HG02884 (cell line): Measurements from ENCODE around the gene MICALL2.

Experiments used
- ATAC-seq: cut with Tn5 transposase; IDR thresholded peaks from one replicate; pipeline ENCODE4 v1.9.1; 2021; ENCODE audit warnings: mild to moderate bottlenecking, moderate library complexity; ENCODE audit not compliant: unreplicated experiment

MICALL2 gene

DNA sequence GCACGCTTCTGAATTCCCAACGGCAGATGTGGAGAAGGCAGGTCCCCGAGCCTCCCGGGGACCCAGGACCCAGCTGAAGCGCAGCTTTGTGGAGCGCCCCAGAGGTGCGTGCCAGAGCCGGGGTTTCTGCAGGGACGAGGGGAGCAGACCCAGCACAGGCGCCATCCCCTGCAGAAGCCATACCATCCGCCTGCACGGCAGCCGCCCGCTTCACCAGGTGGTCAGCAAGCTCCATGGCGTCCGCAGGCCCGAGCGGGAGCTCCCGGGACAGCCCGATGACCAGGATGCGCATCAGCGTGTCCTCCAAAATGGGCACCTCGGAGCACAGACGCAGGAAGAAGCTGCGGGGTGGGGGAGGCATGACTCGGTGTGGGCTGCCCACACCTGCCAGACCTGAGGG lies 34.3 kb upstream of the MICALL2 start:
- no peak for ATAC-seq

DNA sequence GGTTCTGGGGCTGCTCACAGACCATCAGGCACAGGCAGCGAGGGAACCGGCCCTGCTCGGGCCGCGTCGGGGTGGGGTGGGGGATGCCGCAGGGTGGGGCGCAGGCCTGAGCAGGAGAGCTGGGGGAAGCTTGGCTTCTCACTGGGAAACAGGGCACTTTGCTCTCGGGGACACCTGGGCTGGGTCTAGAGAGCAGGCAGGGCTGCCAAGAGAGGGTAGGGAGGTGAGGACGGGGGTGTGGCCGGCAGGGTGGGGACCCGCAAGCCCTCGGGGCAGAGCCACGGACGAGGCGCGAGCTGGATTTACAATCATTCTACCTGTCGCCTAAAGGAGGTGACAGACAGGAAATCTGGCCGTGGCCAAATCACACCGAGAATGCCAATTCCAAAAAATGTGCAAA lies 33.9 kb upstream of the MICALL2 start:
- no peak for ATAC-seq

DNA sequence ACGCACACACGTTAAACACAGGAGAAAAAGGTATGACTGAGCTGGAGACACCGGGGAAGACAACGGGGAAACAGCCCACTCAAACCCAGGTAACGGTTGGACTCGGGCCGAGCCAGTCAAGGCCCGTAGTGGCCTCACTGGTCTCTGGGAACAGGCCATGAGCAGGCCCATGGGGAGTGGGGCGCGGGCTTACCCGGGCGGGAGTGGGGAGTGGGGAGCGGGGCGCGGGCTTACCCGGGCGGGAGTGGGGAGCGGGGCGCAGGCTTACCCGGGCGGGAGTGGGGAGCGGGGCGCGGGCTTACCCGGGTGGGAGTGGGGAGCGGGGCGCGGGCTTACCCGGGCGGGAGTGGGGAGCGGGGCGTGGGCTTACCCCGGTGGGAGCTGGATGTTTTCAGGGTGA lies 33.4 kb upstream of the MICALL2 start:
- ATAC-seq: no peak

DNA sequence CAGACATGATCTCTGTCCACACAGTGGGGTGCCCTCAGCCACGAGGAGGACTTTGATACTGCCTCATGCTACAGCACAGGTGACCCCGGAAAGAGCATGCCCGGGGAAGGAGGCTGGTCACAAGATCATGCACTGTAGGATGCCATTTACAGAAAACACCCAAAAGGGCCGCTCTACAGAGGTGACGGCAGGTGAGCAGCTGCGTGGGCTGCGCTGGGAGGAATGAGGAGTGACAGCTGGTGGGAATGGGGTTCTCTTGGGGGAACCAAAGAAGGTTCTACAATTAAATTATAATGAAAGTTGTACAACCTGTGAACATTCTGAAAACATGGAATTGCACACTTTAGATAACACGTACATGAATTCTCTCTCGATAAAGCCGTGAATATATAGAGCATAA lies 33.0 kb upstream of the MICALL2 start:
- ATAC-seq: no peak

DNA sequence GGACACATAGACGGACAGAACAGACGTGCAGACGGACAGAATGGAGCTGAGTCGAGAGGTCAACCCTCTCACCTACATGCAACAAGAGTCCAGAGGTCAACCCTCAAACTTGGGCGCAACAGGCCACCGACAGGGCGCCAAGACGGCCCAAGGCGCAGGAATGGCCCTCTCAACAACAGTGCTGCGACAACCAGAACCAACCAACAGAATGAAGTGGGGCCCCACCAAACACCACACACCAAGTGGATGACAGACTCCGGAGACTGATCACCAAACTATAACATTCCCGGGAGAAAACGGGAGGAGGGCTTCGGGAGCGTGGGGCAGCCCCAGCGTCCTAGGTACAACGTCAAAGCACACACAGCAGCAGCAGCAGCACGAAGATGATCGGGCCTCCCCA lies 31.6 kb upstream of the MICALL2 start:
- ATAC-seq: no peak

DNA sequence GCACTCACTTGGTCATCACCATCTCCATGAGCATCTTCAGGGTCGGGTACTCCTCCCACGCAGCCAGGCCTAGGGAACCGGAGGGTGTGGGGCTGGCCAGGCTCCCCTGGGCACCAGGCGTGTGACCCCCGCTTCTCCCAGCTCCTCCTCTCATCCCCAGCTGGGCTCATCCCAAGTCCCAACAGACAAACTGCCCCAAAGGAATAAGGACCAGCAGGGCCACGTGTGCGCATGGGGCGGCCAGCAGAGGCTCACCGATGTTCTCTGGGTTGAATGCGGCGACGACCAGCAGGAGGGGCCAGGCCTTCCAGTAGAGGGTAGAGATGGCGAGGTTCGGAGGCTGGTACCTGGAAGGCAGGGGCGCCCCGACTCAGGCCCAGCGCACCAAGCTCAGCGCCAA lies 30.1 kb upstream of the MICALL2 start:
- no peak for ATAC-seq

DNA sequence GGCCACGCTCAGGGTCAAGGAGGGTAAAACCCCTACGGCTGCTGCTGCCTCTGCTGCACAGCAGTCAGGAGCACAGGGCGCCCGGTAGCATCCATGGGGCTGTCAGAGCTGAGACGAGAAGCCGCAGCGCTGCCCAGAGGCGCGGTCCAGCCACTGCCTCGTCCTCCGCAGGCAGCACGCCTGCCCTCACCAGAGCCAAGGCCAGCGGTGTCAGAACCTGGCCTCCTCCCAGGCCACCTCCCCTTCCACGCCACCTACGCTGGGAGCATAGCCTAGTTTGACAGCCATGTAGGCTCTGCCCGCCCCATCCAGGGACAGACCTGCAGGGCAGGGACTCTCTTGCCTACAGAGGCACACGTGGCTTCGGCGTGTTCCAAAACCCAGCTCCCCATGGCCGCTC lies 28.7 kb upstream of the MICALL2 start:
- ATAC-seq: no peak

DNA sequence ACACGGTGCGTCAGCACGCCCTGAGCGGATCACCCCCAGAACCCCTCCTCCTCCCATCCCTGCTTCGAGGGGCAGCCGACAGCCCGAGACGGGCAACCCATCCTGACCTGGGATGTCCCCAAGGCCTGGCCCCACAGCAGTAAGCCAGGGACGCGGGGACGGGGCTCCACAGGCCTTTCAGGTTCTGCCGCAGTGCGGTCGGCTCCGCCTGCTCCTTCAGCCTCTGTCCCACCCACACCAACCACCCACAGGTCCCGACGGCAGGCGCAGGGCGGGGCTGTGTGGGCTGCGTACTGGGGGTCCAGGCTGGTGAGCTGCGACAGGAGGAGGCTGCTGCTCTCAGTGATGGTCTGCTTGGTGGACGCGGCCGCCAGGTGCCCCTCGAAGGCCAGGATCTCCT lies 28.2 kb upstream of the MICALL2 start:
- no peak for ATAC-seq

DNA sequence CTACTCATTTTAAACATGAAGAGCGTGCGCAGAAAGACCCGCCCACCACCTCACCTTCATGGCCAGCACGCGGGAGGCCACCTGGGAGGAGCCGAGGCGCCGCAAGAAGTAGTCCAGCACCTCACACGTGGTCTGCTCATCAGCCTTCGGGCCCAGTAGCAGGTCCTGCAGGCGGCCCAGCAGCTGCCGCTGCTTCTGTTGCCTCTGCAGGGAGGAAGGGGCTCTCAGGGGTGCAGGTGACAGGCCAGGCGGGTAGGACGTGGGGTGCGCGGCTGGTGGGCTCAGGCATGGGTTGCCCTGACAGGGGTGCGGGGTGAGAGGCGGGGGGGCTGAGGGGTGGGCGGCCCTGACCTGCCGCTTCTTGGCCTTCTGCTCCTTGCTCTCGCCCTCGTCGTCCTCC lies 27.3 kb upstream of the MICALL2 start:
- no peak for ATAC-seq

DNA sequence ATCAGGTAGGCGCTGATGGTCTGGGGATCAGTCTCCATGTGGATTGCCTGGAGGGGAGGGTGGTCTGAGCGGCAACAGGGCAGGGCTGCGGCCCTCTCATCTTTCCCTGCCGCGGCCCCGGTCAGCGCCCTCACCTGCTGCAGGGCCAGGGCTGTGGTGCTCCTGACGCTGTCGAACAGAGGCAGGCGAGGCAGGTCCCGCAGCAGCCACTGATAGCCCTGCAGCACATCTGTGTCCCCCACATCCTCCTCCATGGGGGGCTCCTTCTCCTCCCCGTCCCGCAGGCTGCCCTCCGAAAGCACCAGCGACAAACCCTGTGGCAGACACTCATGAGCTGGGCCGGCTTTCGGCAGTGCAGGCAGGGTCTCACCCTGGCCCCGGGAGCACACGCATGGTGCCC lies 25.9 kb upstream of the MICALL2 start:
- no peak for ATAC-seq

DNA sequence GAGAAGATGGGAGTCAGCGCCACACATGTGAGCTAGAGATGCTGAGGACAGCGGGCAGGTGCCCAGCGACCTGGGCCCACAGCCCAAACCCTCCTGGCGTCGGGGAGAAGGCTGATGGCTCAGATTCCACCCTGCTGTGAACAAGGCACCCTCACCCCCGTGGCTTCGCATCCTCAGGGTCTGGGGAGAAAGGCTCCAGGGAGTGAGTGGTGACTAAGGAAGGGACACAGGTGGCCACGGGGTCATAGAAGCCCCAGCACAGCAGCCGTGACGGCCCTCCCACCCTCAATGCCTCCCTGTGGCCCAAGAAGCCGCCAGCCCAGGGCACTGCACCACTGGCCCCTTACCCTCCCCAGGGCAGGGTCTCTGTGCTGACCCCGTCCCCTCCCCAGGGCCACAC lies 25.3 kb upstream of the MICALL2 start:
- no peak for ATAC-seq

DNA sequence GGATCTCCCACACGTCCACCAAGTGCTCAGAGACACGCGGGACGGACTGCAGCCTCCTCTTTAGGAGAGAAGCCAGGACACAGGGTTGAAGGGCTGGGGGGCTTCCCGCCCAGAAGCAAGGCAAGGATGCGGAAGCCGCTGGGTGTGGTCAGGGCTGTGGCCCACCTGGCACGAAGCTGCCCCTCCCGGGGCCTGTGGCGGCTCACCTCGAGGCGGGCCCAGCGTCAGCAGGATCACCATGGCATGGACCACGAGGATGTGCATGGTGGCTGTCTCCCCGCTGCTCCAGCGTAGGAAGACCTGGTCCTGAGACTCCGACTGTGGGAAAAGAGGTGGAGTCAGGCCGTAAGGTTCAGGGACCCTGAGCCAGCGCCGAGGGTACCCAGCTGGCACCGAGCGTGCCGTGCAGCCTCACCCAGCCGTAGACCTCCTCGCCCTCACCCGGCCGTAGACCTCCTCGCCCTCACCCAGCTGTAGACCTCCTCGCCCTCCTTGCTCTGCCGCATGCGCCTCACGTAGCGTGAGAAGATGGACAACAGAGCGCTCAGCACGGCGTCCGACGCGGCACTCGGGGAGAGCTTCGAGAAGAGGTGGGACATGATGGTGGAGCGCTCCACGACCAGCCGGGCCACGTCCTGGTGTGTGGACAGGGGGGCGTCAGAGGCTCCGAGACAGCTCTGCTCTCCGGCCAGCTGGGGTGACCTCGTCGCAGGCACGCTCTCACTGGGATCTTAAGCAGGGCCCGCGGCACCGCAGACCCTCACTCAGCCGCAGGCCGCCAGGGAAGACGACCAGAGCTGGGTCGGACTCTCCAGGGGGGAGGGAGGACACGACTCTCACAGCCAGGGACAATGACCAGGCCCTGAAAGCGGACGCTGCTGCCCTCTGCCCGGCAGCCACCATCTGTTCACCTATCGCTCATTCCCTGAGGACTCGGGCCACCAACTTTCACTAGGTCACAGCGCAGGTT lies 24.6 kb upstream of the MICALL2 start:
- no peak for ATAC-seq

DNA sequence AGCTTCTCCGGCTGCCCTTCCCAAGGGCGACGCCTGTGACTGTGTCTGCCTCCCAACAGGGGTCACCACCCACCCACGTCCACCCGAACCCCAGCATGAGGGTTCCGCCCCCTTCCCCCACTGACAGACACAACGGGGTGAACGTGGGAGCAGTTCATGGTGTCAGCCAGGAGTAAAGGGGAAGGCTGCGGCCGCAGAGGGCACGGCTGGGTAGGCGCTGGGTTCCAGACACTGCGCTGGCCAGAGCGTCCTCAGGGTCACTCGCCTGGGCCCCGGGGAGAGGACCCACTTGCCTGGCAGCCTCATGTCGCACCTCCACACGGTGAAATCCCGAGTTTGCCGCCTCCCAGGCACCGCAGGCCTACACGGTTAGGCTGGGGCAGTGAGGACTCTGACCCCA lies 23.8 kb upstream of the MICALL2 start:
- no peak for ATAC-seq

DNA sequence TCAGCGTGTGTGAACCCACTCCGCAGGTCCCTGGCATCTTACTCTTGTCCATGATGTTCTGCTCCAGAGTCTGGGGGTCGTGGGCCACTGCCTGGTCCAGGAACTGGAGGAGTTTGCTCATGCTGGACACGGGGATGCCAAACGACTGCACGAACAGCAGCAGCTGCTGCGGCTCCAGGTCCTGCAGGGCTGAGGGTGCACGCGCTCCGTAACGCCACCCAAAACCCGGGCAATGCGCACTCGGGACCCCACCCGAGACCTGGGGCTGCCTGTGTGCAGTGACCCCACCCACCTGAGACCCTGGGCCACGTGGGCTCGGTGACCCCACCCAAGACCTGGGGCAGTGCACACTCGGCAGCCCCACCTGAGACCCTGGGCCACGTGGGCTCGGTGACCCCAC lies 22.0 kb upstream of the MICALL2 start:
- ATAC-seq: no peak

DNA sequence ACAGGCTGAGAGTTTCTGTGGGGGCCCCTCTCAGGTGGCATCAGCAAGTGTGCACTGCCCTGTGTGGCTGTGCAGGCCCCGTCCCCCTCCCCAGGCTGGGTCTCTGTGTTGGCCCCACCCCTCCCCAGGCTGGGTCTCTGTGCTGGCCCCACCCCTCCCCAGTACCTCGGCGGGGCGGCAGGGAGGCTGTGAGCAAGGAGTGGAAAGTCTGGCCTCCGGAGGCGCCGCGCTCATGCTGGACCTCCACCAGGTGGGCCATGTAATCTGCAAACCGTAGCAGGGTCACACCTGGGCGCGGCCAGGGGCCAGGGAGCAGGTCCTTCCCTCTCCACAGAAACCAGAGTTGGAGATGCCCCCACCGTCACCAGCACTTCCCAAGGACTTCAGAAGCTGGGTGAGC lies 21.4 kb upstream of the MICALL2 start:
- ATAC-seq: no peak

DNA sequence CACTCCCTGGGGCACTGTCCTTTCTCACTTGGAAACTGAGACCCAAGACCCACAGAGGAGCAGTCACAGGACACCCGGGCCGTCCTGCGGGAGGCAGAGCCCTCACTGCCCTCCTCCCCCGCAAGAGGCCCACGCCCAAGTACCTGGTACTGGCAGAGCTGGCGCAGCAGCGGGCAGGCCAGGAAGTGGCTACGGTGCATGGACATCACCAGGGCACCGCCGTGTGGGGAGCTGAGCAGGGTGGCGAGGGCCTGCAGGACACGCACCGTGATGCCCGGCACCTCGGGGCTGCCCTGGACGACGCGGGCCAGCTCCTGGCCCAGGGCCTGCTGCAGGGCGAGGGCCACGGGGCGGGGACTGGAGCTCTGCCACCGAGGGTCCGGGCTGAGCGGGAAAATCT lies 20.0 kb upstream of the MICALL2 start:
- ATAC-seq: no peak

DNA sequence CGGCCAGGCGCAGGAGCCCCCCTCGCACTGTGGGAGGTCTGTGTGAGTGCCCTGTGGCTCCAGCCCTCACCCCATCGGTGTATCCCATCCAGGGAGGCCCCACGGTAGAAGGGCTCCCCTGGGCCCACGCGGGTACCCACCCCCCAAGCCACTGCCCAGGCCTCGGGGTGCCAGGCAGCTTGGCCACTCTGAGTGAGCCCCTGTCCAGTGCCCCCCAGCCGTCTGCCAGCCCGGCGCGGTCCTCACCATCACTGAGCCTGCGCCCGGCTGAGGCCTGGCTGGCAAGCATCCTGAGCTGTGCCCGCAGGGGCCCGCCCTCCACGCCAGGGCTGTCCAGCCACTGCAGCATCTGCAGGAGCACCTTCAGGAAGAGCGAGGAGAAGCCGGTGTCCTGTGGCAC lies 19.2 kb upstream of the MICALL2 start:
- ATAC-seq: no peak

DNA sequence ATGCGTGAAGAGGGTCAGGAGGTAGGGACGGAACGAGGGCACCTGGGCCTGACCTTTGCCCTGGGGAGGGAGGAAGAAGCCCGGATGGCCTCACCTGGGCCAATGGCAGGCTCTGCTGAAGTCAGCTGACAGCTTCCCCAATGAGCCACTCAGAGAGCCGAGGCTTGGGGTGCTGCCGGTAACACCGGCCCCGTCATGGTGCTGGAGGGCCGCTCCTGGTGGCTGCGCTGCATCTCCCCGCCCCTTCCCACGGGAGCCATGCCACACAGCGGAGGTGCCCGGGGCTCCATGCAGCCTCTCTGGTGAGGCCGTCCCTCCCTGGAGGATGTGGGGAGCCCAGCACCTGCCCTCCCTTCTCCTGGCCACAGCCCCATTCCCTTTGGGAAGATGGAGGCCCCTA lies 17.6 kb upstream of the MICALL2 start:
- no peak for ATAC-seq

DNA sequence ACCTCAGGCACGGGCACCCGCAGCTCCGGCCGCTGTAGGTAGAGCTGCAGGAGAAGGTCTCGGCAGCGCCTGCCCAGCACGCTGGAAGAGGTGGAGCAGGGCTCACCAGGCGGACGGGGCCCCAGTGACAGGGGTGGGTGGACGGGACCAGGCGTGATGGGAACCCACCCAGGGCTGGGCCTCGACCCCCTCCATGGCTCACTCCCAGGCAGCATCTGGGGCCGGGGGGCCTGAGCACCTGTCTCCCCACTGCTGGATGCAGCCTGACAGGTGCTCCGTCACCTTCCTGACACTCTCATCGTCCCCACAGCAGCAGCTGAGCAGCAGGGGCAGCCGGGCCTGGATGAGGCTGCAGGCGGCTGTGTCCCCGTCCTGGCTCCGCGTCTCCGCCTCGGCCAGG lies 16.7 kb upstream of the MICALL2 start:
- no peak for ATAC-seq

DNA sequence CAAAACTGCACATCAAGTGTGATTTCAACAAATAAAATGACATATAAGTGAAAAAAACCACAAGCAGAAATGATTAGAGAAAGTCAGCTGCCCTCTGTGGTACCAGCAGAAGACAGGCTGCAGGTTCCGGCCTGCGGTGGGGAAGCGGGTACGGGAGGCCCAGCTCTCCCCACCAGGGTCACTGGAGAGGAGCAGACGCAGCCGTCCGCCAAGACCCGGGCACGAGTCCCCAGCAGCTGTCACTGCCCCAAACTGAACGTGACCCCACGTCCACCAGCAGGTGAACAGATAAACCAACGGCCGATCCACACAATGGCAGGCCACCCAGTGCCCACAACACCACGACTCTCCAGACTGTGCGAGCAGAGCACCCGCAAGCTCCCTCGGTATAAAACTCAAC lies 16.1 kb upstream of the MICALL2 start:
- no peak for ATAC-seq

DNA sequence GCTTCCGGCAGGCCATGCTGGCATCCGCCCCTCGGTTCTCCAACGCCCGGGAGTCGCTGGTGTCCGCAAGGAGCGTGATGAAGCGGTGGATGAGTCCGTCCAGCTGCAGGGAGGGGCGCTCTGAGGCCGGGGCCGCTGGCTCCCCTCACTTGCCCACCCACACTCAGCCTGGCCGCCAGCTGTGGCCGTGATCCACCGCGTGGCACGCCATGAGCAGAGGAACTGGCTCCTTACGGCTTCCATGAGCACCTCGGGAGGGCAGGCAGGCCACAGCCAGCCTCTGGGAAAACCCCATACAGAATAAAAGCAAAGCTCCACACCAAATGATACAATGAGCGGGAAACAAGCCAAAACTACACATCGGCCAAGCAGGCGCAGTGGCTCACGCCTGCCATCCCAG lies 15.5 kb upstream of the MICALL2 start:
- ATAC-seq: no peak

DNA sequence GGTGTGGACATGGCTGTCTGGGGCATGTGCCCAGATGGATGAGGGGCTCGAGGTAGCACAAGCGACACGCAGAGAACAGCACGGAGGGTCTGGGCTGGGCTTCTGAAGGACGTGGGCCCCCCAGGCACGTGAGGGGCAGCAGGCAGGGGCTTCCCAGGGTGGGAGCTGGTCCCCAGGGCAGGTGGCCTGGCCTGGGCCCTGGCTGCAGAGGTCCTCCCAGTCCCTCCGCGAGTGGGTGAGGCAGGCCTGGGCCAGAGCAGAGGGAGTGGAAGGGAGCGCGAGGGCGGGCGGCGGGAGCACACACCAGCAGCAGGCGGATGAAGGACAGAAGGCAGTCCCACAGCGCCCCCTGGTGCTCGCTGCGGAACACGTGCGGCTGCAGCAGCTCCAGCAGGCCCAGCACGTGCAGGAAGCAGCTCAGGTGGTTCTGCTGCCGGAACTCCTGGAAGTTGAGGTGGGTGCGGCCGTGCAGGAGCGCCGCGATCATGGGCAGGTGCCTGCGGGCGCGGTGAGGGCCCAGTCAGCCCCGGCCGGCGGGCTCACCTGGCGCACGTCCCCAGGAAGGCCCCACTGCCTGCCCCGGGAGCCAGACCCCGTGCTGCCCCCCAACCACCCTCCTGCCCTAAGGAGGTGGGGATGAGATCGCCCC lies 14.7 kb upstream of the MICALL2 start:
- no peak for ATAC-seq

DNA sequence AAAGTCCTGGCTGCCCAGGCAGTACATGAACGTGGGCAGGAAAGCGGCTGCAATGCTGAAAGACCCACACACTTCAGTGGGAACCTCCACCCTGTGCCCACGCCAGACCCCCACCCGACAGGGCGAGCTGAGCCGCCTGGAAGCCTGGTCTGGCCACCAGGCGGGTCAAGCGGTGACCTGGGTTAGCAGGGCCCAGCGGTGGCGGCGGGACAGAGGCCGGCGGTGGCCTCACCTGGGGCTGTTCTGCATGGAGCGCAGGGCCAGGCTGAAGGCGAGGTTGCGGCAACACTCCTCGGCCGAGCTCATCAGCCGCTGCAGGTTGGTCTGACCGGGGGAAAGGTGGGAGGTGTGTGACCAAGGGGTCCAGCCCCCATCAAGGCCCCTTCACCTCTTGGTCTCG lies 11.6 kb upstream of the MICALL2 start:
- ATAC-seq: no peak
